ENCODE results near the gene GIT2. TPM values are rescaled to one million over a fixed set of nuclear protein-coding genes. Genes with fewer than 3 reads are reported as not detected.
"Not testable (repeated sequence)": the region's sequence is repeated elsewhere in the genome, so short reads cannot be mapped to it uniquely, and the experiment has no call there.

GIT2 gene
- total RNA-seq, 1 donor from 2014 or later: 38.4 TPM

GRCh38 chr12:109930028-109930800 is 66.0 kb downstream of the GIT2 start:
- H3K4me3 Mint-ChIP-seq: no peak overlapping the region
- no peak overlapping the region for H3K27ac Mint-ChIP-seq
- no peak for DNase-seq (ENCODE audit: extremely low spot score, unreplicated experiment)
- H3K4me1 Mint-ChIP-seq (ENCODE audit: unreplicated experiment): peaks cover 7% of the 10 kb centered on the region
- peaks cover 18% of the 10 kb centered on the region for H3K36me3 Mint-ChIP-seq
- TF ChIP-seq CTCF (conservative IDR thresholded peaks at IDR 0.05): no peak
- no peaks in the 10 kb centered on the region for H3K9me3 Mint-ChIP-seq
- no peaks in the 10 kb centered on the region for H3K27me3 Mint-ChIP-seq

- not testable (repeated sequence) for H3K27ac Mint-ChIP-seq; H3K9me3 Mint-ChIP-seq; H3K27me3 Mint-ChIP-seq; H3K4me3 Mint-ChIP-seq; DNase-seq (ENCODE audit: extremely low spot score, unreplicated experiment)
- H3K4me1 Mint-ChIP-seq (ENCODE audit: unreplicated experiment): peaks cover 11% of the 10 kb centered on the region
- H3K36me3 Mint-ChIP-seq: peaks cover 18% of the 10 kb centered on the region
Measured at GRCh38 chr12:109929326-109929725, 66.8 kb downstream of the GIT2 start.

GRCh38 chr12:109928058-109928656 is 68.0 kb downstream of the GIT2 start:
- H3K27me3 Mint-ChIP-seq: no peaks in the 10 kb centered on the region
- no peak overlapping the region for H3K4me3 Mint-ChIP-seq
- no peak for TF ChIP-seq CTCF (conservative IDR thresholded peaks at IDR 0.05)
- DNase-seq (ENCODE audit: extremely low spot score, unreplicated experiment): no peak
- peaks cover 8% of the 10 kb centered on the region for H3K4me1 Mint-ChIP-seq (ENCODE audit: unreplicated experiment)
- no peaks in the 10 kb centered on the region for H3K9me3 Mint-ChIP-seq
- H3K36me3 Mint-ChIP-seq: peaks cover 12% of the 10 kb centered on the region
- no peak overlapping the region for H3K27ac Mint-ChIP-seq

GRCh38 chr12:109927622-109928021 is 68.5 kb downstream of the GIT2 start:
- Mint-ChIP-seq H3K27me3 (no peaks in the 10 kb centered on the region), H3K27ac (peak overlapping the region; percentile 75), H3K9me3 (no peaks in the 10 kb centered on the region), H3K4me1 (ENCODE audit: unreplicated experiment) (peaks cover 8% of the 10 kb centered on the region), H3K36me3 (peaks cover 12% of the 10 kb centered on the region), H3K4me3 (no peak overlapping the region)
- no peak for DNase-seq (ENCODE audit: extremely low spot score, unreplicated experiment)
- TF ChIP-seq CTCF (conservative IDR thresholded peaks at IDR 0.05): peak; percentile 77

GRCh38 chr12:109926488-109927210 is 69.5 kb downstream of the GIT2 start:
- no peak for TF ChIP-seq CTCF (conservative IDR thresholded peaks at IDR 0.05)
- no peak for DNase-seq (ENCODE audit: extremely low spot score, unreplicated experiment)
- Mint-ChIP-seq H3K4me1 (ENCODE audit: unreplicated experiment) (peaks cover 8% of the 10 kb centered on the region), H3K9me3 (no peaks in the 10 kb centered on the region), H3K27me3 (no peaks in the 10 kb centered on the region), H3K27ac (no peak overlapping the region), H3K4me3 (no peak overlapping the region), H3K36me3 (peaks cover 7% of the 10 kb centered on the region)

- peaks cover 8% of the 10 kb centered on the region for H3K4me1 Mint-ChIP-seq (ENCODE audit: unreplicated experiment)
- no peak for TF ChIP-seq CTCF (conservative IDR thresholded peaks at IDR 0.05)
Measured at GRCh38 chr12:109926016-109926415, 70.2 kb downstream of the GIT2 start.

More at GRCh38 chr12:109926016-109926415, 70.2 kb downstream of the GIT2 start:
- Mint-ChIP-seq H3K27ac (no peak overlapping the region), H3K36me3 (peaks cover 5% of the 10 kb centered on the region), H3K4me3 (no peak overlapping the region), H3K27me3 (no peaks in the 10 kb centered on the region), H3K9me3 (no peaks in the 10 kb centered on the region)
- DNase-seq (ENCODE audit: extremely low spot score, unreplicated experiment): no peak

Data from type B pancreatic cell (in vitro differentiated cells).